Brain microvascular endothelial cell (primary cell): Measurements from ENCODE around the gene USH2A.

Experiments used
- DNase-seq: peaks from one replicate; pipeline ENCODE4 v3.0.0-alpha.2; 2020
- H3K27ac ChIP-seq: fragments of 250-450 bp; sonication (Bioruptor Pico); 2 replicates; pipeline ENCODE4 v1.5.1; 2020; ENCODE audit warnings: mild to moderate bottlenecking, moderate library complexity
- H3K27me3 ChIP-seq: fragments of 250-450 bp; sonication (Bioruptor Pico); replicated peaks from 2 replicates; pipeline ENCODE4 v1.5.1; 2020; ENCODE audit warnings: mild to moderate bottlenecking
- H3K36me3 ChIP-seq: fragments of 250-450 bp; sonication (Bioruptor Pico); replicated peaks from 2 replicates; pipeline ENCODE4 v1.5.1; 2020; ENCODE audit warnings: mild to moderate bottlenecking
- H3K4me3 ChIP-seq: 2 replicates; pipeline ENCODE4 v1.5.1; 2011; ENCODE audit warnings: low read depth, mild to moderate bottlenecking, control low read depth, low read length, moderate library complexity
- CTCF ChIP-seq: IDR thresholded peaks from 2 replicates; pipeline ENCODE4 v1.5.1; 2011; ENCODE audit warnings: low read depth, mild to moderate bottlenecking, moderate library complexity, low read length, control low read depth, inconsistent platforms; ENCODE audit errors: missing control alignments
- in situ Hi-C: cut with HindIII; loops from 2 replicates; pipeline ENCODE4 v1.10.0; 2017; ENCODE audit warnings: low sequenced_read_pairs, low pct_ligation_motif_present

Gene USH2A

GRCh38 chr1:215677112-215677511 is 746.1 kb downstream of the USH2A start:
- Histone ChIP-seq H3K27me3 (no peaks in the 10 kb centered on the region), H3K36me3 (no peaks in the 10 kb centered on the region), H3K27ac (no peak overlapping the region), H3K4me3 (no peak overlapping the region)
- in situ Hi-C loops, result no loop called here
- no peak for TF ChIP-seq CTCF
- DNase-seq, result no peak

GRCh38 chr1:215673943-215674342 is 749.3 kb downstream of the USH2A start:
- Histone ChIP-seq H3K27ac (no peak overlapping the region), H3K36me3 (no peaks in the 10 kb centered on the region), H3K27me3 (no peaks in the 10 kb centered on the region), H3K4me3 (no peak overlapping the region)
- in situ Hi-C loops, result no loop called here
- no peak for TF ChIP-seq CTCF
- DNase-seq, result no peak

- H3K4me3 ChIP-seq, result no peak overlapping the region
- no peaks in the 10 kb centered on the region for H3K27me3 ChIP-seq
- DNase-seq, result no peak
- TF ChIP-seq CTCF, result no peak
- H3K36me3 ChIP-seq, result no peaks in the 10 kb centered on the region
- no peak overlapping the region for H3K27ac ChIP-seq
- in situ Hi-C loops, result no loop called here
Observed at GRCh38 chr1:215672482-215672881, 750.8 kb downstream of the USH2A start.

- TF ChIP-seq CTCF, result no peak
- in situ Hi-C loops, result no loop called here
Observed at GRCh38 chr1:215669806-215670491, 753.3 kb downstream of the USH2A start.

GRCh38 chr1:215667761-215668160 is 755.5 kb downstream of the USH2A start:
- Histone ChIP-seq H3K27me3 (no peaks in the 10 kb centered on the region), H3K27ac (no peak overlapping the region), H3K4me3 (no peak overlapping the region), H3K36me3 (no peaks in the 10 kb centered on the region)
- no peak for DNase-seq
- TF ChIP-seq CTCF, result no peak
- in situ Hi-C loops, result no loop called here

More at GRCh38 chr1:215669806-215670491, 753.3 kb downstream of the USH2A start:
- no peak for DNase-seq
- Histone ChIP-seq H3K4me3 (no peak overlapping the region), H3K27me3 (no peaks in the 10 kb centered on the region), H3K27ac (no peak overlapping the region), H3K36me3 (no peaks in the 10 kb centered on the region)

- in situ Hi-C loops, result no loop called here
Observed at GRCh38 chr1:215665215-215665614, 758.0 kb downstream of the USH2A start.

More at GRCh38 chr1:215665215-215665614, 758.0 kb downstream of the USH2A start:
- no peak overlapping the region for H3K4me3 ChIP-seq
- no peak for TF ChIP-seq CTCF
- peak; percentile 24 for DNase-seq
- no peaks in the 10 kb centered on the region for H3K36me3 ChIP-seq
- no peak overlapping the region for H3K27ac ChIP-seq
- H3K27me3 ChIP-seq, result no peaks in the 10 kb centered on the region
